Suprapubic skin (tissue), 4 donors: ENCODE results near the gene TGDS. TPM values are rescaled to one million over a fixed set of nuclear protein-coding genes. Genes with fewer than 3 reads are reported as not detected.

Experiments used
- DNase-seq, 2 donors: peaks; one replicate each; pipeline ENCODE4 v3.0.0-alpha.2; 2019; ENCODE audit warnings: low spot score in 2 of 2
- H3K27ac ChIP-seq: fragments of 200-600 bp; sonication (generic); one replicate; pipeline ENCODE4 v1.5.1; 2019
- H3K27me3 ChIP-seq: fragments of 200-600 bp; sonication (generic); one replicate; pipeline ENCODE4 v1.5.1; 2019
- H3K36me3 ChIP-seq: fragments of 200-600 bp; sonication (generic); one replicate; pipeline ENCODE4 v1.5.1; 2019
- H3K4me1 ChIP-seq: fragments of 200-600 bp; sonication (generic); one replicate; pipeline ENCODE4 v1.5.1; 2019
- H3K4me3 ChIP-seq: fragments of 200-600 bp; sonication (generic); one replicate; pipeline ENCODE4 v1.5.1; 2019; ENCODE audit warnings: mild to moderate bottlenecking
- H3K9me3 ChIP-seq: fragments of 200-600 bp; sonication (generic); one replicate; pipeline ENCODE4 v1.5.1; 2019
- EP300 ChIP-seq: sonication (generic); formaldehyde crosslinking; IDR thresholded peaks from one replicate; pipeline ENCODE4 v1.6.1; 2017; ENCODE audit warnings: antibody characterized with exemption
- POLR2A ChIP-seq, 2 donors: fragments of 450-650 bp; IDR thresholded peaks; one replicate each; pipeline ENCODE4 v1.6.1; 2017; ENCODE audit warnings: antibody characterized with exemption in 2 of 2, mild to moderate bottlenecking in 2 of 2, moderate library complexity in 2 of 2
- POLR2AphosphoS5 ChIP-seq, 3 donors: sonication (generic); formaldehyde crosslinking; IDR thresholded peaks; one replicate each; pipeline ENCODE4 v1.6.1; 2017; ENCODE audit warnings: antibody characterized with exemption in 3 of 3
- WGBS: methylation state at CpG from one replicate; pipeline ENCODE4 v1.1.5; 2018; 5-methylcytosine and 5-hydroxymethylcytosine counted together
- total RNA-seq, 4 donors: library from RNA; depleted of rRNA; stranded (reverse); fragments of >200 nt; gene quantifications; one replicate each; pipeline ENCODE4 v1.1.0, GENCODE V29; 2016
- TF ChIP-seq, protein P1 (sequence below), 2 donors: fragments of 200-600 bp in 1 of 2; fragments of 450-650 bp in 1 of 2; sonication (generic) in 1 of 2; IDR thresholded peaks; one replicate each; pipeline ENCODE4 v1.5.1; 2016 to 2019; ENCODE audit warnings: antibody characterized with exemption in 2 of 2, mild to moderate bottlenecking in 1 of 2, moderate library complexity in 1 of 2

Gene TGDS
- total RNA-seq, 4 donors from 2014 or later, result 7.4 to 9.3 (median 8.0) TPM

DNA sequence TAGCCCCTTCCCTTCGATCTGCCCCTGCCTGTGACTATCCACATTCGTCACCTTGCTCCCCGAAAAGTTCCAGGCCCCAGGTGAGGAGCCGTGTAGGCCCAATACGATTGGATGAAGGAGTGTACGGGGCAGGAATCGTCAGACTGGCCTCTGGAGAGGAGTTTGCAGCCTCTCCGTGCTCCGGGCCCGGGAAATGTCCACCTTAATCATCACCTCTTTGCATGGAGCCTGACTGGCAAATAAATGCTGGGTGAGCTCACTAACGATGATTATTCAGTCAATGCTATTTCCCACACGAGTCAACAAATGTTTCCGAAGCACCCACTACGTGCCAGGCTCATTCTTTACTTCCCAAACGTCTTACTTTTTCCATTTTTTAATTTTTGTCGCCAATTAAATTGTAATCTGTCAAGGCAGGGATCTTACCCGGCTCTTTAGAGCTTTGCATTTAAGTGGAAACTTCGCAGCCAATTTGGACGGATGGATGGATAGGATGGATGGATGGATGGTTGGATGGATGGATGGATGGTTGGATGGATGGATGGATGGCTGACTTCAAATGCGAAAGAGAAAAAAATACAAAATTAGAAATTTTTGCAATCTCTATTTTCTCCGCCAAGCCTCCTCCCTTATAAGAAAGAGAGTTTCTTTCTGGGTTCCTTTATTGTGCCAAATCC, 45.8 kb downstream of the TGDS start:
- TF ChIP-seq POLR2A (IDR thresholded peaks at IDR 0.05) (no peak), POLR2AphosphoS5 (IDR thresholded peaks at IDR 0.05) (no peak), EP300 (no peak)
- TF ChIP-seq, protein P1, sequence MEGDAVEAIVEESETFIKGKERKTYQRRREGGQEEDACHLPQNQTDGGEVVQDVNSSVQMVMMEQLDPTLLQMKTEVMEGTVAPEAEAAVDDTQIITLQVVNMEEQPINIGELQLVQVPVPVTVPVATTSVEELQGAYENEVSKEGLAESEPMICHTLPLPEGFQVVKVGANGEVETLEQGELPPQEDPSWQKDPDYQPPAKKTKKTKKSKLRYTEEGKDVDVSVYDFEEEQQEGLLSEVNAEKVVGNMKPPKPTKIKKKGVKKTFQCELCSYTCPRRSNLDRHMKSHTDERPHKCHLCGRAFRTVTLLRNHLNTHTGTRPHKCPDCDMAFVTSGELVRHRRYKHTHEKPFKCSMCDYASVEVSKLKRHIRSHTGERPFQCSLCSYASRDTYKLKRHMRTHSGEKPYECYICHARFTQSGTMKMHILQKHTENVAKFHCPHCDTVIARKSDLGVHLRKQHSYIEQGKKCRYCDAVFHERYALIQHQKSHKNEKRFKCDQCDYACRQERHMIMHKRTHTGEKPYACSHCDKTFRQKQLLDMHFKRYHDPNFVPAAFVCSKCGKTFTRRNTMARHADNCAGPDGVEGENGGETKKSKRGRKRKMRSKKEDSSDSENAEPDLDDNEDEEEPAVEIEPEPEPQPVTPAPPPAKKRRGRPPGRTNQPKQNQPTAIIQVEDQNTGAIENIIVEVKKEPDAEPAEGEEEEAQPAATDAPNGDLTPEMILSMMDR (IDR thresholded peaks at IDR 0.05), result no peak
- 24% methylated on average over 21 of the region's 21 CpGs for WGBS
- Histone ChIP-seq H3K4me3 (peak overlapping the region; percentile 64), H3K9me3 (no peaks in the 10 kb centered on the region), H3K4me1 (peaks cover 12% of the 10 kb centered on the region), H3K36me3 (no peaks in the 10 kb centered on the region), H3K27ac (peak overlapping the region; percentile 85), H3K27me3 (no peaks in the 10 kb centered on the region)
- no peak for DNase-seq

DNA sequence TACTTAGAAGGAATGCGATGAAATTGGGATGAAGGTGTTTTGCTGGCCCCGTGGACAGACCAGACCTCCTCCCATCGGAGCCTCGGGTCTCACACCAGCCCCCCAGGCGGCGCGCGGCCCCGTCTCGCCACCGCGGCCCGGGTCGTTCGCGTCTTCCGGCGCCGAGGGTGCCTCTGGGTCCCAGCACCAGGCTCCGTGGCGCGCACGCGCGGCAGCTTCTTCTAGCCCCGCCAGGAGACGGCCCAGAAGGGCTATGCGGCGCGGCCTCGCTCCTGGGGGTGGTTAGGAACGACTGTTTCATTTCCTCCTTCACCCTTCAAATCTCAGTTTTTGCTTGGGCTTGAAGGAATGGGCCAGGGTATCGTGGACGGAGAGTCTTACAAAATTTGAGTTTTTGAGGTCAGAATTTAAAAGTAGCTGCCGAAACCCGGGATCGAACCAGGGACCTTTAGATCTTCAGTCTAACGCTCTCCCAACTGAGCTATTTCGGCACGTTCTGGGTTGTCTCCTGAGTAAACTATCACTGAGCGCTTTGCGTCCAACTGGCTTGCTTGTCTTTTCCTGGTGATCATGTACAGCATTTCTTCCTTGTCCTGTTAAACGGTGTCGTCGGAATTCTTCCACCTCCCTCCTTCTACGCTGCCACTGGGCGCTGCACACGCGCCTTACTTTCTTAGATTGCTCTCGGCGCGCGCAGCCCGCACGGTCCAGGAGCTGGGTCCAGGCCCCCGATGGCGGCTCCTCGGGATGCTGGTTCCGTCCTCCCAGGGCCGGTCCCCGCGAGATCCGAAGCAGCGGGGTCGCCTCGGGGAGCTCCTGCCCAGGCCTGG, 46.5 kb downstream of the TGDS start:
- under 1% methylated on average over 23 of the region's 66 CpGs for WGBS
- Histone ChIP-seq H3K27me3 (no peaks in the 10 kb centered on the region), H3K27ac (peak overlapping the region; percentile 85), H3K36me3 (no peaks in the 10 kb centered on the region), H3K4me1 (peaks cover 12% of the 10 kb centered on the region), H3K4me3 (peak overlapping the region; percentile 64), H3K9me3 (no peaks in the 10 kb centered on the region)
- TF ChIP-seq POLR2A (IDR thresholded peaks at IDR 0.05), result peak in 1 of 2 donors; percentile 36
- peak in 2 of 3 donors; percentile 70 to 73 for TF ChIP-seq POLR2AphosphoS5 (IDR thresholded peaks at IDR 0.05)
- TF ChIP-seq, protein P1 (IDR thresholded peaks at IDR 0.05), result no peak
- DNase-seq, result peak; percentile 94

DNA sequence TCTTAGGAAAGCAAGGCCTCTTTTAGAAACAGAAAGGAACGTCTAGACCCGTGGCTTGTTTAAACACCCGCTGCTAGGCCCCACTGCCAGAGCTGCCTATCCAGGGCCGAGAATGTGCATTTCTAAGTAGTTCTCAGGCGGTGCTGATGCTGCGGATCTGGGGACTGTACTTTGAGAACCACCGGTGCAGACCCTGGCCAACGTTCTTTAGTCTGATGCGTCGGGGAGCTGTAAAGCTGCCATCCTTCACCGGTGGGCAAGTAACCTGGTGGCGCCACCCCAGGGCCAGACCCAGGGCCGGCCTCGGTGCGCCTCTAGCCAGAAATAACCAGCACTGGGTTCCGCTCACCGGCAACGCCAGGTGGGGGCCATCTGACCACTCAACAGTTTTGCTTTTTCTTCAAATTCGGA, 47.1 kb downstream of the TGDS start:
- peak overlapping the region; percentile 64 for H3K4me3 ChIP-seq
- peak overlapping the region; percentile 85 for H3K27ac ChIP-seq
- WGBS, result 0% methylated on average over 7 of the region's 19 CpGs
- TF ChIP-seq, protein P1 (IDR thresholded peaks at IDR 0.05), result no peak
- TF ChIP-seq POLR2A (IDR thresholded peaks at IDR 0.05) (no peak), POLR2AphosphoS5 (IDR thresholded peaks at IDR 0.05) (no peak), EP300 (no peak)
- no peaks in the 10 kb centered on the region for H3K36me3 ChIP-seq
- no peaks in the 10 kb centered on the region for H3K27me3 ChIP-seq
- no peaks in the 10 kb centered on the region for H3K9me3 ChIP-seq
- peaks cover 12% of the 10 kb centered on the region for H3K4me1 ChIP-seq
- DNase-seq, result peak; percentile 70 to 79

DNA sequence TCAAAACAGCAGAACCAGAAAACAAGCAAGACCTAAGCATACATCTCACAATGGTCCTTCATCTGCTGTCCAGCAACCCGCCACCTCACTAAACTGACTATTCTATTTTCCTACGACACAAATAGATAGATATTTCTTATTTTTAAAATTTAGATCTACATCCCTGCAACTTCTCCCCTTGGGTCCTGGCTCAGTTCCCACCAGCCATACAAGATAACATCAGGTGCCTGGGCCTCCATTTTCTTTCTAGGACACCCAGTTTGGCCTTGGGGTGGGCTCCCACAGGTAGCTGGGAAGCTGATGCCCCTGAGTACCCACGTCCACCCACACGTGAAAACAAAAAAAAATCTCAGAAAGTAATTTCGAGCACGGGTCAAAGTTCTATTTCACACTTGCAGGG, 47.6 kb downstream of the TGDS start:
- H3K27me3 ChIP-seq, result no peaks in the 10 kb centered on the region
- no peak for TF ChIP-seq POLR2AphosphoS5 (IDR thresholded peaks at IDR 0.05)
- TF ChIP-seq POLR2A (IDR thresholded peaks at IDR 0.05), result no peak
- TF ChIP-seq EP300, result no peak
- TF ChIP-seq, protein P1 (IDR thresholded peaks at IDR 0.05), result no peak
- DNase-seq, result no peak
- H3K9me3 ChIP-seq, result no peaks in the 10 kb centered on the region
- H3K36me3 ChIP-seq, result no peaks in the 10 kb centered on the region
- peaks cover 12% of the 10 kb centered on the region for H3K4me1 ChIP-seq
- peak overlapping the region; percentile 85 for H3K27ac ChIP-seq
- 53% methylated on average over 6 of the region's 6 CpGs for WGBS
- H3K4me3 ChIP-seq, result peak overlapping the region; percentile 64
